Measurements from ENCODE around the gene DMXL2.

DMXL2 gene

GRCh38 chr15:51641490-51642130 is 19.0 kb upstream of the DMXL2 start:
- no peak overlapping the region for H3K4me3 ChIP-seq (ENCODE audit: control insufficient read depth, low read depth, low read length)
- no peak for TF ChIP-seq CTCF (conservative IDR thresholded peaks at IDR 0.05; ENCODE audit: control insufficient read depth, insufficient read depth, low read depth, low read length)
- DNase-seq (ENCODE audit: low read depth), result no peak

GRCh38 chr15:51634591-51635198 is 12.1 kb upstream of the DMXL2 start:
- no peak for TF ChIP-seq CTCF (conservative IDR thresholded peaks at IDR 0.05; ENCODE audit: control insufficient read depth, insufficient read depth, low read depth, low read length)
- DNase-seq (ENCODE audit: low read depth), result peak; percentile 16
- no peak overlapping the region for H3K4me3 ChIP-seq (ENCODE audit: control insufficient read depth, low read depth, low read length)

DNA sequence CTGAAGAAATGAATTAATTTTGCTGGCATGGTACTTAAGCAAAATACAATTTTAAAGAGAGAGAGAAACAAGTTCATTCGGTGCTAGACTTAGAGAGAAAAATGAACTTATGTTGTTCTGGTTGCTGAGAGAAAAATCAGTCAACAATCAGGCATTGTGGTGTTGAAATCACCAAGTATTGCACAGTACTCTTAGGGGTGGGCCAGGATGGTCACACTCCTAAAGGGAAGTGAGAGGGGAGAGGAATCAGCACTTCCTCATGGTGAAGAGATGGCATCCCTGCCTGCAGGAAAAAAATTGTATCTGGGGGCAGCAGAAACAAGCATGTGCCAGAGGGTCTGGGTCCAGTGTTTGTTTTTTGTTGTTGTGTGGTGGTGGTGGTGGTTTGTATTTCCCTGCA is 7.0 kb upstream of the DMXL2 start:
- peak; percentile 42 for DNase-seq (ENCODE audit: low read depth)
- TF ChIP-seq CTCF (conservative IDR thresholded peaks at IDR 0.05; ENCODE audit: control insufficient read depth, insufficient read depth, low read depth, low read length), result no peak
- no peak overlapping the region for H3K4me3 ChIP-seq (ENCODE audit: control insufficient read depth, low read depth, low read length)

- H3K4me3 ChIP-seq (ENCODE audit: control insufficient read depth, low read depth, low read length), result no peak overlapping the region
- no peak for TF ChIP-seq CTCF (conservative IDR thresholded peaks at IDR 0.05; ENCODE audit: control insufficient read depth, insufficient read depth, low read depth, low read length)
- DNase-seq (ENCODE audit: low read depth), result no peak
Measured at GRCh38 chr15:51625236-51625635, 2.7 kb upstream of the DMXL2 start.

DNA sequence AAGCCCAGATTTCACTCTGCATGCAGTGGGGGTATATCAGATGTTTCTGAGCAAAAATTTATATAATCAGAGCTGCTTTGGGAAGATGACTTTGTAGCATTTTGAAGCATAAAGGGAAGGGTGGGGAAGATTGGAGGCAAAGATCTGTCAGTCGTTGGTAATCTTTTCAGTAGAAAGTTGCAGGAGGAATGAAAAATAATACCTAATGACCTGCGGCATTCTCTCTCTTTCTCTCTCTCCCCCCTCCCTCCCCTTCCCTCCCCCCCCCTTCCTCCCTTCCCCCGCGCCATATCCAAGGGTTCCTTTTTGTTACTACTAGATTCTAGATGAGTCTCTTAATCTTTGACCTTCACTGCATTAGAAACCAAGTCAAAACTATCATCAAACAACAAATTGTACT is 1.5 kb upstream of the DMXL2 start:
- H3K4me3 ChIP-seq (ENCODE audit: control insufficient read depth, low read depth, low read length), result no peak overlapping the region
- no peak for TF ChIP-seq CTCF (conservative IDR thresholded peaks at IDR 0.05; ENCODE audit: control insufficient read depth, insufficient read depth, low read depth, low read length)
- DNase-seq (ENCODE audit: low read depth), result no peak

GRCh38 chr15:51623386-51623938 is 891 bp upstream of the DMXL2 start:
- no peak for DNase-seq (ENCODE audit: low read depth)
- peak overlapping the region; percentile 74 for H3K4me3 ChIP-seq (ENCODE audit: control insufficient read depth, low read depth, low read length)
- no peak for TF ChIP-seq CTCF (conservative IDR thresholded peaks at IDR 0.05; ENCODE audit: control insufficient read depth, insufficient read depth, low read depth, low read length)

Data from fibroblast of mammary gland (primary cell).